HL-60/S4 treated with phorbol 12-myristate 13-acetate at 8.2 ng/mL for 4 days and 3 days (cell line): Measurements from ENCODE around the gene DYNLT1.

Source experiments
- in situ Hi-C: fragments of 300-500 bp; cut with MboI; formaldehyde crosslinking; loops from 2 replicates; pipeline ENCODE4 v1.15.0; 2022; ENCODE audit warnings: low sequenced_read_pairs

DYNLT1 gene

GRCh38 chr6:158604048-158604406 lies 40.5 kb downstream of the DYNLT1 start:
- in situ Hi-C loops, result no loop called here

GRCh38 chr6:158603261-158604047 lies 41.1 kb downstream of the DYNLT1 start:
- in situ Hi-C loops, result no loop called here

GRCh38 chr6:158599635-158600034 lies 44.9 kb downstream of the DYNLT1 start:
- in situ Hi-C loops, result no loop called here

GRCh38 chr6:158597565-158597964 lies 47.0 kb downstream of the DYNLT1 start:
- in situ Hi-C loops, result no loop called here

- in situ Hi-C loops, result no loop called here
Observed at GRCh38 chr6:158596861-158597260, 47.7 kb downstream of the DYNLT1 start.

GRCh38 chr6:158595223-158595622 lies 49.3 kb downstream of the DYNLT1 start:
- in situ Hi-C loops, result no loop called here

GRCh38 chr6:158593670-158594069 lies 50.9 kb downstream of the DYNLT1 start:
- in situ Hi-C loops, result no loop called here

GRCh38 chr6:158591810-158592209 lies 52.7 kb downstream of the DYNLT1 start:
- in situ Hi-C loops, result no loop called here

- in situ Hi-C loops, result no loop called here
Observed at GRCh38 chr6:158591134-158591809, 53.3 kb downstream of the DYNLT1 start.

GRCh38 chr6:158589366-158589765 lies 55.2 kb downstream of the DYNLT1 start:
- in situ Hi-C loops, result no loop called here

GRCh38 chr6:158586652-158587051 lies 57.9 kb downstream of the DYNLT1 start:
- in situ Hi-C loops, result no loop called here
